Gastrocnemius medialis (tissue), 4 donors: ENCODE results near the gene TPK1. TPM values are rescaled to one million over a fixed set of nuclear protein-coding genes. Genes with fewer than 3 reads are reported as not detected.

Experiments
- ATAC-seq, 2 donors: fragments of 150-250 bp; one replicate each; pipeline ENCODE4 v1.9.1; 2016
- DNase-seq, 2 donors: peaks; one replicate each; pipeline ENCODE4 v3.0.0-alpha.2; 2019
- H3K27ac ChIP-seq, 4 donors: fragments of 200-600 bp; sonication (generic); 1 replicate in 1 of 4; 2 replicates in 3 of 4; pipeline ENCODE4 v1.5.1; 2016 to 2018; ENCODE audit warnings: mild to moderate bottlenecking in 2 of 4, moderate library complexity in 1 of 4
- H3K27me3 ChIP-seq, 3 donors: fragments of 200-600 bp; sonication (generic) in 2 of 3; 1 replicate in 1 of 3; 2 replicates in 2 of 3; pipeline versions ENCODE4 v1.5.1 to v1.6.0; 2016 to 2019; ENCODE audit warnings: mild to moderate bottlenecking in 1 of 3, moderate library complexity in 1 of 3
- H3K36me3 ChIP-seq, 2 donors: fragments of 200-600 bp; sonication (generic) in 1 of 2; one replicate each; pipeline ENCODE4 v1.5.1; 2017 to 2018
- H3K4me1 ChIP-seq, 2 donors: fragments of 200-600 bp; sonication (generic) in 1 of 2; one replicate each; pipeline ENCODE4 v1.5.1; 2016 to 2017; ENCODE audit warnings: mild to moderate bottlenecking in 2 of 2
- H3K4me3 ChIP-seq, 4 donors: fragments of 200-600 bp; sonication (generic) in 3 of 4; 1 replicate in 1 of 4; 2 replicates in 3 of 4; pipeline ENCODE4 v1.5.1; 2016 to 2019; ENCODE audit warnings: mild to moderate bottlenecking in 2 of 4
- H3K9me3 ChIP-seq, 3 donors: fragments of 200-600 bp; sonication (generic) in 2 of 3; 1 replicate in 1 of 3; 2 replicates in 2 of 3; pipeline ENCODE4 v1.5.1; 2016 to 2019
- CTCF ChIP-seq, 5 experiments: fragments of 450-650 bp in 3 of 5; fragments of 200-600 bp in 2 of 5; sonication (generic) in 2 of 5; IDR thresholded peaks in 4 of 5; conservative IDR thresholded peaks in 1 of 5; 1 replicate in 4 of 5; 2 replicates in 1 of 5; pipeline ENCODE4 v1.5.1; 2016 to 2019; ENCODE audit warnings: antibody characterized with exemption in 5 of 5, mild to moderate bottlenecking in 3 of 5, moderate library complexity in 3 of 5
- POLR2A ChIP-seq, 2 donors: fragments of 450-650 bp; IDR thresholded peaks; one replicate each; pipeline ENCODE4 v1.6.1; 2017; ENCODE audit warnings: antibody characterized with exemption in 2 of 2, mild to moderate bottlenecking in 2 of 2, moderate library complexity in 2 of 2
- in situ Hi-C, 4 donors: fragments of 200-750 bp; cut with MboI; loops; one replicate each; pipeline versions ENCODE4 v1.15.0 to v1.8.0; 2017; ENCODE audit warnings: low sequenced_read_pairs in 4 of 4
- intact Hi-C: fragments of 100-400 bp; cut with DNase I; formaldehyde crosslinking; loops from one replicate; pipeline ENCODE4 v1.15.1; 2023; ENCODE audit warnings: low total_unique reads
- total RNA-seq, 4 donors: library from RNA; depleted of rRNA; stranded (reverse); fragments of >200 nt; gene quantifications; one replicate each; pipeline versions ENCODE4 v1.1.0 to v1.2.3, GENCODE V29; 2016

The TPK1 gene
- total RNA-seq, 4 donors from 2014 or later, result 2.0 to 6.9 (median 2.7) TPM

- Histone ChIP-seq H3K27me3 (no peaks in the 10 kb centered on the region), H3K4me3 (no peak overlapping the region), H3K9me3 (no peaks in the 10 kb centered on the region), H3K27ac (no peak overlapping the region), H3K36me3 (no peaks in the 10 kb centered on the region), H3K4me1 (no peaks in the 10 kb centered on the region)
- TF ChIP-seq POLR2A (IDR thresholded peaks at IDR 0.05), result no peak
- no peak for TF ChIP-seq CTCF (IDR thresholded peaks at IDR 0.05 in 4 of 5, conservative IDR thresholded peaks at IDR 0.05 in 1 of 5)
- in situ Hi-C loops (no loop called here), intact Hi-C loops (no loop called here)
- no peak for ATAC-seq
- no peak for DNase-seq
Measured at GRCh38 chr7:144713850-144714249, 122.0 kb downstream of the TPK1 start.

GRCh38 chr7:144710791-144711190 lies 125.1 kb downstream of the TPK1 start:
- H3K36me3 ChIP-seq, result no peaks in the 10 kb centered on the region
- in situ Hi-C loops, result no loop called here

DNA sequence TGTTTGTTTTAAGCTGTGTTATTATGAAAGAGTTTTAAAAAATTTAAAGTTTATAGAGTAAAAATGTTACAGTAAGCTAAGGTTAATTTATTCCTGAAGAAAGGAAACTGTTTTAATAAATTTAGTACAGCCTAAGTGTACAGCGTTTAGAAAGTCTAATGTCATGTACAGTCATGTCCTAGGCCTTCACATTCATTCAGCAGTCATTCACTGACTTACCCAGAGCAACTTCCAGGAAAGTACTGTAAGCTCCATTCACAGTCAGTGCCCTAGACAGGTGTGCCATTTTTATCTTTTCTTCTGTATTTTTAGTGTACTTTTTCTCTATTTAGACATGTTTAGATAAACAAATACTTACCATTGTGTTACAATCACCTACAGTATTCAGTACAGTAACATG lies 126.8 kb downstream of the TPK1 start:
- Histone ChIP-seq H3K4me1 (no peaks in the 10 kb centered on the region), H3K4me3 (no peak overlapping the region), H3K9me3 (no peaks in the 10 kb centered on the region), H3K36me3 (no peaks in the 10 kb centered on the region), H3K27me3 (no peaks in the 10 kb centered on the region), H3K27ac (no peak overlapping the region)
- in situ Hi-C loops (no loop called here), intact Hi-C loops (no loop called here)
- ATAC-seq (no peak), DNase-seq (no peak)
- TF ChIP-seq POLR2A (IDR thresholded peaks at IDR 0.05) (no peak), CTCF (IDR thresholded peaks at IDR 0.05 in 4 of 5, conservative IDR thresholded peaks at IDR 0.05 in 1 of 5) (no peak)

More at GRCh38 chr7:144710791-144711190, 125.1 kb downstream of the TPK1 start:
- H3K27ac ChIP-seq, result no peak overlapping the region
- intact Hi-C loops, result no loop called here
- no peaks in the 10 kb centered on the region for H3K27me3 ChIP-seq
- H3K4me1 ChIP-seq, result no peaks in the 10 kb centered on the region
- ATAC-seq (no peak), DNase-seq (no peak)
- H3K9me3 ChIP-seq, result no peaks in the 10 kb centered on the region
- H3K4me3 ChIP-seq, result no peak overlapping the region
- TF ChIP-seq POLR2A (IDR thresholded peaks at IDR 0.05) (no peak), CTCF (IDR thresholded peaks at IDR 0.05 in 4 of 5, conservative IDR thresholded peaks at IDR 0.05 in 1 of 5) (no peak)

DNA sequence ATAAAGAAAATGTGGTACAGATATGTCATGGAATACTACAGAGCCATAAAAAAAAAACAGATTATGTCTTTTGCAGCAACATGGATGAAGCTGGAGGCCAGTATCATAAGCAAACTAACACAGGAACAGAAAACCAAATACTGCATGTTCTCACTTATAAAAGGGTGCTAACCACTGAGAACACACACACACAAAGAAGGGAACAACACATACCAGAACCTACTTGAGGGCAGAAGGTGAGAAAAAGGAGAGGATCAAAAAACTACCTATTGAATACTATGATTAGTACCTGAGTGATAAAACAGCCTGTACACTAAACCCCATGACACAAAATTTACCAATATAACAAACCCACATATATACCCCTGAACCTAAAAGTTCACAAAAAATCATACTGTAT lies 144.6 kb downstream of the TPK1 start:
- DNase-seq (no peak), ATAC-seq (no peak)
- in situ Hi-C loops (no loop called here), intact Hi-C loops (no loop called here)
- no peaks in the 10 kb centered on the region for H3K9me3 ChIP-seq
- no peaks in the 10 kb centered on the region for H3K36me3 ChIP-seq
- no peak overlapping the region for H3K4me3 ChIP-seq
- no peaks in the 10 kb centered on the region for H3K27me3 ChIP-seq
- TF ChIP-seq CTCF (IDR thresholded peaks at IDR 0.05 in 4 of 5, conservative IDR thresholded peaks at IDR 0.05 in 1 of 5) (no peak), POLR2A (IDR thresholded peaks at IDR 0.05) (no peak)
- no peaks in the 10 kb centered on the region for H3K4me1 ChIP-seq
- no peak overlapping the region for H3K27ac ChIP-seq

- DNase-seq (no peak), ATAC-seq (no peak)
- no peak overlapping the region for H3K27ac ChIP-seq
- H3K4me3 ChIP-seq, result no peak overlapping the region
- in situ Hi-C loops, result no loop called here
- H3K27me3 ChIP-seq, result no peaks in the 10 kb centered on the region
- intact Hi-C loops, result no loop called here
- TF ChIP-seq POLR2A (IDR thresholded peaks at IDR 0.05) (no peak), CTCF (IDR thresholded peaks at IDR 0.05 in 4 of 5, conservative IDR thresholded peaks at IDR 0.05 in 1 of 5) (no peak)
- H3K36me3 ChIP-seq, result no peaks in the 10 kb centered on the region
- no peaks in the 10 kb centered on the region for H3K9me3 ChIP-seq
- no peaks in the 10 kb centered on the region for H3K4me1 ChIP-seq
Measured at GRCh38 chr7:144682581-144683280, 153.1 kb downstream of the TPK1 start.
